Stimulated activated CD4-positive, alpha-beta T cell treated with anti-CD3 and anti-CD28 coated beads, Interleukin-4, amount 100 ng/mL, for 4 hours (primary cell): ENCODE data around the gene CXCL10.
"Not testable (repeated sequence)": the region's sequence is repeated elsewhere in the genome, so short reads cannot be mapped to it uniquely, and the experiment has no call there.

Source experiments
- DNase-seq, 2 experiments: peaks; one replicate each; pipeline ENCODE4 v3.0.0-alpha.2; 2020

CXCL10 gene

GRCh38 chr4:76023389-76023788 is at the start of gene CXCL10:
Gene CXCL10 (minus strand): TSS chr4:76023497. CDS start chr4:76023431, 66 bp downstream.
- peak in 1 of 2 experiments; percentile 13 for DNase-seq

GRCh38 chr4:76072760-76073159 is 49.5 kb upstream of the CXCL10 start:
- DNase-seq, result no peak

- DNase-seq, result peak; percentile 61 to 64
These were observed 44.5 kb upstream of the CXCL10 start for GRCh38 chr4:76067652-76068286.

GRCh38 chr4:76066546-76066945 is 43.2 kb upstream of the CXCL10 start:
- no peak for DNase-seq

- no peak for DNase-seq
These were observed 38.7 kb upstream of the CXCL10 start for GRCh38 chr4:76061982-76062381.

- DNase-seq, result no peak
These were observed 38.1 kb upstream of the CXCL10 start for GRCh38 chr4:76061421-76061820.

GRCh38 chr4:76060506-76060905 is 37.2 kb upstream of the CXCL10 start:
- no peak for DNase-seq

GRCh38 chr4:76059750-76060149 is 36.5 kb upstream of the CXCL10 start:
- DNase-seq, result no peak

GRCh38 chr4:76058888-76059426 is 35.7 kb upstream of the CXCL10 start:
- no peak for DNase-seq

GRCh38 chr4:76058302-76058701 is 35.0 kb upstream of the CXCL10 start:
- no peak for DNase-seq

- DNase-seq, result no peak
These were observed 32.1 kb upstream of the CXCL10 start for GRCh38 chr4:76055421-76055820.

- no peak for DNase-seq
These were observed 31.7 kb upstream of the CXCL10 start for GRCh38 chr4:76055016-76055415.

GRCh38 chr4:76053730-76054129 is 30.4 kb upstream of the CXCL10 start:
- no peak for DNase-seq

GRCh38 chr4:76050560-76051050 is 27.3 kb upstream of the CXCL10 start:
- DNase-seq, result not testable (repeated sequence)

GRCh38 chr4:76049860-76050416 is 26.6 kb upstream of the CXCL10 start:
- DNase-seq, result not testable (repeated sequence)

GRCh38 chr4:76044686-76045085 is 21.4 kb upstream of the CXCL10 start:
- DNase-seq, result not testable (repeated sequence)

GRCh38 chr4:76043306-76043705 is 20.0 kb upstream of the CXCL10 start:
- not testable (repeated sequence) for DNase-seq

GRCh38 chr4:76042241-76042998 is 19.1 kb upstream of the CXCL10 start:
- DNase-seq, result not testable (repeated sequence)

- DNase-seq, result no peak
These were observed 13.6 kb upstream of the CXCL10 start for GRCh38 chr4:76036855-76037254.

GRCh38 chr4:76035799-76036380 is 12.6 kb upstream of the CXCL10 start, which contains the start of gene CXCL11:
Gene CXCL11 (minus strand): TSS chr4:76036070. CDS start chr4:76035987, 83 bp downstream.
- DNase-seq, result no peak

GRCh38 chr4:76035141-76035540 is 11.8 kb upstream of the CXCL10 start:
- no peak for DNase-seq

GRCh38 chr4:76029300-76029699 is 6.0 kb upstream of the CXCL10 start:
- DNase-seq, result no peak

- DNase-seq, result peak in 1 of 2 experiments; percentile 12
These were observed 5.1 kb upstream of the CXCL10 start for GRCh38 chr4:76028350-76028765.
